ENCODE data around the gene MED13.

DNA sequence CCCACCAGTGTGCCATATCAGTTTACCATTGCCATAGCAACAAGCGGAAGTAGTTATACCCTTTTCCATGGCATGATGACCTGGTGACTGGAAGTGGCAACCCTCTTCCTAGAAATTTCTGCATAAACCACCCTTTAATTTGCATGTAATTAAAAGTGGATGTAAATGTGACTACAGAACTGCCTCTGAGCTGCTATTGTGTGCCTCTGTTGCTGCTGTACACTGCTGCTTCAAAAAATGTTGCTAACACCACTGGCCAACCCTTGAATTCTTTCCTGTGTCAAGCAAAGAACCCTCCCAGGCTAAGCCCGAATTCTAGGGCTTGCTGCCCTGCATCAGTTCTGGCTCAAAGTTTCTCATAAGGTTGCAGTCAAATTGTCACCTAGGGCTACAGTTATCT lies 12.9 kb upstream of the MED13 start:
- TF ChIP-seq ZSCAN29 (IDR thresholded peaks at IDR 0.05) (no peak), RFX5 (IDR thresholded peaks at IDR 0.05; ENCODE audit: low read depth, low read length) (no peak), HMG20B (CRISPR knock-in tag; IDR thresholded peaks at IDR 0.05) (no peak), HDAC8 (tag; IDR thresholded peaks at IDR 0.05) (no peak), JUNB (CRISPR knock-in tag; conservative IDR thresholded peaks at IDR 0.05) (no peak), NR2C2 (CRISPR knock-in tag; IDR thresholded peaks at IDR 0.05) (no peak), NR2C2 (tag; IDR thresholded peaks at IDR 0.05) (no peak), EZH2 (IDR thresholded peaks at IDR 0.05; ENCODE audit: borderline replicate concordance, low read depth, low read length) (no peak), TAL1 (IDR thresholded peaks at IDR 0.05) (no peak)
- TF ChIP-seq, protein P1, sequence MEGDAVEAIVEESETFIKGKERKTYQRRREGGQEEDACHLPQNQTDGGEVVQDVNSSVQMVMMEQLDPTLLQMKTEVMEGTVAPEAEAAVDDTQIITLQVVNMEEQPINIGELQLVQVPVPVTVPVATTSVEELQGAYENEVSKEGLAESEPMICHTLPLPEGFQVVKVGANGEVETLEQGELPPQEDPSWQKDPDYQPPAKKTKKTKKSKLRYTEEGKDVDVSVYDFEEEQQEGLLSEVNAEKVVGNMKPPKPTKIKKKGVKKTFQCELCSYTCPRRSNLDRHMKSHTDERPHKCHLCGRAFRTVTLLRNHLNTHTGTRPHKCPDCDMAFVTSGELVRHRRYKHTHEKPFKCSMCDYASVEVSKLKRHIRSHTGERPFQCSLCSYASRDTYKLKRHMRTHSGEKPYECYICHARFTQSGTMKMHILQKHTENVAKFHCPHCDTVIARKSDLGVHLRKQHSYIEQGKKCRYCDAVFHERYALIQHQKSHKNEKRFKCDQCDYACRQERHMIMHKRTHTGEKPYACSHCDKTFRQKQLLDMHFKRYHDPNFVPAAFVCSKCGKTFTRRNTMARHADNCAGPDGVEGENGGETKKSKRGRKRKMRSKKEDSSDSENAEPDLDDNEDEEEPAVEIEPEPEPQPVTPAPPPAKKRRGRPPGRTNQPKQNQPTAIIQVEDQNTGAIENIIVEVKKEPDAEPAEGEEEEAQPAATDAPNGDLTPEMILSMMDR (IDR thresholded peaks at IDR 0.05 in 2 of 3, conservative IDR thresholded peaks at IDR 0.05 in 1 of 3; ENCODE audit: insufficient read depth in 2 of 3, low read depth in 1 of 3, low read length in 3 of 3): no peak
- TF ChIP-seq, protein P2, sequence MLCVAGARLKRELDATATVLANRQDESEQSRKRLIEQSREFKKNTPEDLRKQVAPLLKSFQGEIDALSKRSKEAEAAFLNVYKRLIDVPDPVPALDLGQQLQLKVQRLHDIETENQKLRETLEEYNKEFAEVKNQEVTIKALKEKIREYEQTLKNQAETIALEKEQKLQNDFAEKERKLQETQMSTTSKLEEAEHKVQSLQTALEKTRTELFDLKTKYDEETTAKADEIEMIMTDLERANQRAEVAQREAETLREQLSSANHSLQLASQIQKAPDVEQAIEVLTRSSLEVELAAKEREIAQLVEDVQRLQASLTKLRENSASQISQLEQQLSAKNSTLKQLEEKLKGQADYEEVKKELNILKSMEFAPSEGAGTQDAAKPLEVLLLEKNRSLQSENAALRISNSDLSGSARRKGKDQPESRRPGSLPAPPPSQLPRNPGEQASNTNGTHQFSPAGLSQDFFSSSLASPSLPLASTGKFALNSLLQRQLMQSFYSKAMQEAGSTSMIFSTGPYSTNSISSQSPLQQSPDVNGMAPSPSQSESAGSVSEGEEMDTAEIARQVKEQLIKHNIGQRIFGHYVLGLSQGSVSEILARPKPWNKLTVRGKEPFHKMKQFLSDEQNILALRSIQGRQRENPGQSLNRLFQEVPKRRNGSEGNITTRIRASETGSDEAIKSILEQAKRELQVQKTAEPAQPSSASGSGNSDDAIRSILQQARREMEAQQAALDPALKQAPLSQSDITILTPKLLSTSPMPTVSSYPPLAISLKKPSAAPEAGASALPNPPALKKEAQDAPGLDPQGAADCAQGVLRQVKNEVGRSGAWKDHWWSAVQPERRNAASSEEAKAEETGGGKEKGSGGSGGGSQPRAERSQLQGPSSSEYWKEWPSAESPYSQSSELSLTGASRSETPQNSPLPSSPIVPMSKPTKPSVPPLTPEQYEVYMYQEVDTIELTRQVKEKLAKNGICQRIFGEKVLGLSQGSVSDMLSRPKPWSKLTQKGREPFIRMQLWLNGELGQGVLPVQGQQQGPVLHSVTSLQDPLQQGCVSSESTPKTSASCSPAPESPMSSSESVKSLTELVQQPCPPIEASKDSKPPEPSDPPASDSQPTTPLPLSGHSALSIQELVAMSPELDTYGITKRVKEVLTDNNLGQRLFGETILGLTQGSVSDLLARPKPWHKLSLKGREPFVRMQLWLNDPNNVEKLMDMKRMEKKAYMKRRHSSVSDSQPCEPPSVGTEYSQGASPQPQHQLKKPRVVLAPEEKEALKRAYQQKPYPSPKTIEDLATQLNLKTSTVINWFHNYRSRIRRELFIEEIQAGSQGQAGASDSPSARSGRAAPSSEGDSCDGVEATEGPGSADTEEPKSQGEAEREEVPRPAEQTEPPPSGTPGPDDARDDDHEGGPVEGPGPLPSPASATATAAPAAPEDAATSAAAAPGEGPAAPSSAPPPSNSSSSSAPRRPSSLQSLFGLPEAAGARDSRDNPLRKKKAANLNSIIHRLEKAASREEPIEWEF (CRISPR knock-in tag; IDR thresholded peaks at IDR 0.05): no peak
- TF ChIP-seq, protein P3, sequence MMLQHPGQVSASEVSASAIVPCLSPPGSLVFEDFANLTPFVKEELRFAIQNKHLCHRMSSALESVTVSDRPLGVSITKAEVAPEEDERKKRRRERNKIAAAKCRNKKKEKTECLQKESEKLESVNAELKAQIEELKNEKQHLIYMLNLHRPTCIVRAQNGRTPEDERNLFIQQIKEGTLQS (IDR thresholded peaks at IDR 0.05): no peak
- TF ChIP-seq, protein P3 (CRISPR knock-in tag; conservative IDR thresholded peaks at IDR 0.05): no peak
- TF ChIP-seq, protein P4, sequence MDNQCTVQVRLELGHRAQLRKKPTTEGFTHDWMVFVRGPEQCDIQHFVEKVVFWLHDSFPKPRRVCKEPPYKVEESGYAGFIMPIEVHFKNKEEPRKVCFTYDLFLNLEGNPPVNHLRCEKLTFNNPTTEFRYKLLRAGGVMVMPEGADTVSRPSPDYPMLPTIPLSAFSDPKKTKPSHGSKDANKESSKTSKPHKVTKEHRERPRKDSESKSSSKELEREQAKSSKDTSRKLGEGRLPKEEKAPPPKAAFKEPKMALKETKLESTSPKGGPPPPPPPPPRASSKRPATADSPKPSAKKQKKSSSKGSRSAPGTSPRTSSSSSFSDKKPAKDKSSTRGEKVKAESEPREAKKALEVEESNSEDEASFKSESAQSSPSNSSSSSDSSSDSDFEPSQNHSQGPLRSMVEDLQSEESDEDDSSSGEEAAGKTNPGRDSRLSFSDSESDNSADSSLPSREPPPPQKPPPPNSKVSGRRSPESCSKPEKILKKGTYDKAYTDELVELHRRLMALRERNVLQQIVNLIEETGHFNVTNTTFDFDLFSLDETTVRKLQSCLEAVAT (IDR thresholded peaks at IDR 0.05): no peak
